ENCODE results near the gene AHDC1.

DNA sequence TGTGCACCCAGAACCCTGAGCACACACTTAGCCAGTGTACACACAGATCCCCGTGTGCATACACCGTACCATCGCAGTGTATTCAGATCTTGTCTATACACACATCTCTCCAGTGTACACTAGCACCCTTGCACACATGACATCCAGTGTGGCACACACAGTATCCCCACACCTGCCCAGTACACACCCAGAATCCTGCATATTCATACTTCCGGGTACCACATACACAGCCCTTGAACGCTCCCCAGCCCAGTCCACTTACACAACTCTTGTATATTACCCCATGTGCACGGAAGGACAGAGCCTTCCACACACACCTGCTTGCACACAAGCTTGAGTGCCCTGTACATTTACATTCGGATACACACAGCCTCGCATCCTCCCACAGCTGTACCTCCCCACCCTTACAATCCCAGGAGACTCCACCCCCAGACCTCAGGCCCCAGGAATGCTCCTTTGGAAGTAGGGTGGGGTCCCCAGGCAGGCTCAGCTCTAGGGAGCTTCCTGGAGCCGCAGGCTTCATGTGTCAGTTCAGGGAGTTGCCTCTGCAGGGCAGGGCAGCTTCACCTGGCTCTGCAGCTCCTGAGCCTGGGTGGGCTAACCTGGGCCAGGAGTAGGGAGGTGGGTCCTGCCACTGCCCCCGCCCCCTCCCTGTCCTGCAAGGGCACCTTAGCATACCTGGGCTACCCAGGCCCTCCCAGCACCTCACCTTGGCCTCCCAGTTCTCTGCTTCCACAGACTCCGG, 46.2 kb downstream of the AHDC1 start:
- TF ChIP-seq CEBPB (IDR thresholded peaks at IDR 0.05) (no peak), EP300 (IDR thresholded peaks at IDR 0.05; ENCODE audit: borderline replicate concordance) (no peak; the same call in 1 of the 2 replicates), TAF1 (IDR thresholded peaks at IDR 0.05; ENCODE audit: low read depth) (no peak)
- TF ChIP-seq, protein P1, sequence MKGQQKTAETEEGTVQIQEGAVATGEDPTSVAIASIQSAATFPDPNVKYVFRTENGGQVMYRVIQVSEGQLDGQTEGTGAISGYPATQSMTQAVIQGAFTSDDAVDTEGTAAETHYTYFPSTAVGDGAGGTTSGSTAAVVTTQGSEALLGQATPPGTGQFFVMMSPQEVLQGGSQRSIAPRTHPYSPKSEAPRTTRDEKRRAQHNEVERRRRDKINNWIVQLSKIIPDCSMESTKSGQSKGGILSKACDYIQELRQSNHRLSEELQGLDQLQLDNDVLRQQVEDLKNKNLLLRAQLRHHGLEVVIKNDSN (IDR thresholded peaks at IDR 0.05) = no peak

Data from Ishikawa (cell line).